K562 (cell line): ENCODE results near the gene LRRC59. TPM values are rescaled to one million over a fixed set of nuclear protein-coding genes. Genes with fewer than 3 reads are reported as not detected.
A peak's percentile ranks its signal among the peaks of the same experiment; 100 is the strongest.

Experiments
- ATF2 ChIP-seq: sonication (generic); formaldehyde crosslinking; IDR thresholded peaks from 2 replicates; pipeline ENCODE4 v1.8.1; 2022; ENCODE audit warnings: missing genetic modification reagents
- ETV5 ChIP-seq: sonication (generic); formaldehyde crosslinking; IDR thresholded peaks from 2 replicates; pipeline ENCODE4 v1.4.0; 2020; ENCODE audit warnings: low read depth, mild to moderate bottlenecking, missing genetic modification reagents
- HMGXB4 ChIP-seq: sonication (generic); formaldehyde crosslinking; IDR thresholded peaks from 2 replicates; pipeline ENCODE4 v1.8.1; 2023; ENCODE audit warnings: mild to moderate bottlenecking, missing genetic modification reagents
- MBD2 ChIP-seq: sonication (generic); IDR thresholded peaks from 2 replicates; pipeline ENCODE4 v1.6.1; 2016; ENCODE audit warnings: low read depth, borderline replicate concordance
- NR3C1 ChIP-seq: sonication (generic); formaldehyde crosslinking; IDR thresholded peaks from 2 replicates; pipeline ENCODE4 v1.8.1; 2022; ENCODE audit warnings: missing genetic modification reagents
- PCBP2 ChIP-seq: fragments of 200-400 bp; formaldehyde crosslinking; IDR thresholded peaks from 2 replicates; pipeline ENCODE4 v1.6.1; 2018; ENCODE audit warnings: low read length, low read depth, mild to moderate bottlenecking, moderate library complexity; ENCODE audit not compliant: poor library complexity, severe bottlenecking
- PHF20 ChIP-seq: fragments of 450-650 bp; IDR thresholded peaks from 2 replicates; pipeline ENCODE4 v1.6.1; 2018; ENCODE audit not compliant: partially characterized antibody
- POLR2AphosphoS5 ChIP-seq: IDR thresholded peaks from 2 replicates; pipeline ENCODE4 v1.6.1; 2011; ENCODE audit warnings: mild to moderate bottlenecking, low read depth, low read length, moderate library complexity; ENCODE audit not compliant: control insufficient read depth, insufficient read depth
- RAD21 ChIP-seq, 2 experiments: fragments of 250-450 bp in 1 of 2; fragments of 450-650 bp in 1 of 2; sonication (Bioruptor Pico) in 1 of 2; formaldehyde crosslinking in 1 of 2; IDR thresholded peaks in 1 of 2; conservative IDR thresholded peaks in 1 of 2; 2 replicates each; pipeline versions ENCODE4 v1.4.0 to v1.8.0; 2020 to 2022; ENCODE audit warnings: mild to moderate bottlenecking in 2 of 2, moderate library complexity in 1 of 2
- RBM34 ChIP-seq: fragments of 200-400 bp; formaldehyde crosslinking; IDR thresholded peaks from 2 replicates; pipeline ENCODE4 v1.6.1; 2018; ENCODE audit warnings: low read length, borderline replicate concordance; ENCODE audit not compliant: insufficient read depth
- SMAD1 ChIP-seq: fragments of 150-350 bp; IDR thresholded peaks from 2 replicates; pipeline ENCODE4 v1.6.1; 2014; ENCODE audit warnings: low read length, low read depth; ENCODE audit not compliant: partially characterized antibody
- SMC3 ChIP-seq: conservative IDR thresholded peaks from 2 replicates; pipeline ENCODE4 v1.6.1; 2011; ENCODE audit warnings: low read depth, low read length, improper control_type of control experiment; ENCODE audit not compliant: insufficient read depth
- TAF15 ChIP-seq: fragments of 200-400 bp; formaldehyde crosslinking; IDR thresholded peaks from 2 replicates; pipeline ENCODE4 v1.6.1; 2017; ENCODE audit warnings: mild to moderate bottlenecking, low read depth, low read length, moderate library complexity
- TAF7 ChIP-seq: fragments of 450-650 bp; IDR thresholded peaks from 2 replicates; pipeline ENCODE4 v1.6.1; 2016; ENCODE audit warnings: missing genetic modification characterization, missing compliant biosample characterization
- TARDBP ChIP-seq: fragments of 450-650 bp; IDR thresholded peaks from 2 replicates; pipeline ENCODE4 v1.6.1; 2016
- ZFP30 ChIP-seq: fragments of 250-450 bp; sonication (Bioruptor Pico); IDR thresholded peaks from 2 replicates; pipeline ENCODE4 v1.8.0; 2022; ENCODE audit warnings: moderate library complexity, mild to moderate bottlenecking, inconsistent platforms, borderline replicate concordance
- ZNF3 ChIP-seq: fragments of 250-450 bp; sonication (Bioruptor Pico); IDR thresholded peaks from 2 replicates; pipeline ENCODE4 v1.5.0; 2021; ENCODE audit warnings: mild to moderate bottlenecking, moderate library complexity
- ZNF395 ChIP-seq: fragments of 200-800 bp; sonication (Bioruptor generic); IDR thresholded peaks from 2 replicates; pipeline ENCODE4 v1.6.1; 2017; ENCODE audit warnings: missing genetic modification characterization, missing compliant biosample characterization
- ZNF445 ChIP-seq: fragments of 250-450 bp; sonication (Bioruptor Pico); IDR thresholded peaks from 2 replicates; pipeline ENCODE4 v1.4.0; 2020; ENCODE audit warnings: low read depth, mild to moderate bottlenecking, moderate library complexity
- ZNF830 ChIP-seq: fragments of 250-450 bp; sonication (Bioruptor Pico); IDR thresholded peaks from 2 replicates; pipeline ENCODE4 v1.5.0; 2021; ENCODE audit warnings: mild to moderate bottlenecking
- polyA plus RNA-seq, 8 experiments: library from polyadenylated mRNA; depleted of rRNA in 4 of 8; stranded (reverse) in 5 of 8; unstranded in 3 of 8; fragments of >200 nt; fragmentation: Nextera tagmentation in 2 of 8; fragmentation: Illumina TruSeq in 1 of 8; extraction: Ambion mirVana in 2 of 8; extraction: Trizol in 1 of 8; gene quantifications; 2 replicates each; pipeline versions ENCODE4 v1.2.1 to v1.2.3, GENCODE V29; 2011 to 2014; ENCODE audit warnings: inconsistent platforms in 1 of 8, missing spikeins in 1 of 8
- total RNA-seq, 7 experiments: library from RNA; depleted of rRNA in 6 of 7; stranded (reverse); fragments of >200 nt in 6 of 7; fragmentation: Illumina TruSeq in 2 of 7; extraction: Trizol in 2 of 7; gene quantifications; 2 replicates each; pipeline versions ENCODE4 v1.2.1 to v1.2.3, GENCODE V29; 2011 to 2021; ENCODE audit warnings: low replicate concordance in 1 of 7

Gene LRRC59
- total and polyA plus RNA-seq, 9 of the 15 experiments (the other 6 are each of a cell fraction or from before 2014, with no cell fraction given) = 27.8 to 244 (median 154) TPM

- TF ChIP-seq ATF2 (CRISPR knock-in tag) = peak; percentile 80
- no peak for TF ChIP-seq PCBP2
- TF ChIP-seq ZNF3 (CRISPR knock-in tag) = no peak
- TF ChIP-seq RBM34 = 0 out of 2 replicates have a peak, but pooled peaks have one; percentile 83
- peak; percentile 16 for TF ChIP-seq SMAD1
- TF ChIP-seq ETV5 (CRISPR knock-in tag) = peak; percentile 91; the same call in 1 of the 2 replicates
- 0 out of 2 replicates have a peak, but pooled peaks have one; percentile 77 for TF ChIP-seq NR3C1 (CRISPR knock-in tag)
- TF ChIP-seq TARDBP = peak; percentile 51; the same call in 1 of the 2 replicates
- peak; percentile 42 to 48 for TF ChIP-seq RAD21 (CRISPR knock-in tag; conservative IDR thresholded peaks at IDR 0.05 in 1 of 2, IDR thresholded peaks at IDR 0.05 in 1 of 2)
- TF ChIP-seq POLR2AphosphoS5 = peak; percentile 83
- no peak for TF ChIP-seq ZFP30 (CRISPR knock-in tag)
- TF ChIP-seq PHF20 = peak; percentile 89
- TF ChIP-seq ZNF830 = no peak
- no peak for TF ChIP-seq ZNF445 (CRISPR knock-in tag)
- no peak for TF ChIP-seq TAF15
- TF ChIP-seq HMGXB4 (CRISPR knock-in tag) = peak; percentile 99
- TF ChIP-seq MBD2 = peak; percentile 57; the same call in 1 of the 2 replicates
- peak; percentile 86 for TF ChIP-seq ZNF395 (CRISPR knock-in tag)
- TF ChIP-seq SMC3 = peak; percentile 69
- TF ChIP-seq TAF7 (tag) = peak; percentile 75
Observed at GRCh38 chr17:50397111-50397918, at the start of gene LRRC59 (continued).
